ENCODE results near the gene MED15. TPM values are rescaled to one million over a fixed set of nuclear protein-coding genes. Genes with fewer than 3 reads are reported as not detected.
"Not testable (repeated sequence)": the region's sequence is repeated elsewhere in the genome, so short reads cannot be mapped to it uniquely, and the experiment has no call there.

MED15 gene
- total RNA-seq, 4 donors from 2014 or later, result 16.5 to 110 (median 38.6) TPM

DNA sequence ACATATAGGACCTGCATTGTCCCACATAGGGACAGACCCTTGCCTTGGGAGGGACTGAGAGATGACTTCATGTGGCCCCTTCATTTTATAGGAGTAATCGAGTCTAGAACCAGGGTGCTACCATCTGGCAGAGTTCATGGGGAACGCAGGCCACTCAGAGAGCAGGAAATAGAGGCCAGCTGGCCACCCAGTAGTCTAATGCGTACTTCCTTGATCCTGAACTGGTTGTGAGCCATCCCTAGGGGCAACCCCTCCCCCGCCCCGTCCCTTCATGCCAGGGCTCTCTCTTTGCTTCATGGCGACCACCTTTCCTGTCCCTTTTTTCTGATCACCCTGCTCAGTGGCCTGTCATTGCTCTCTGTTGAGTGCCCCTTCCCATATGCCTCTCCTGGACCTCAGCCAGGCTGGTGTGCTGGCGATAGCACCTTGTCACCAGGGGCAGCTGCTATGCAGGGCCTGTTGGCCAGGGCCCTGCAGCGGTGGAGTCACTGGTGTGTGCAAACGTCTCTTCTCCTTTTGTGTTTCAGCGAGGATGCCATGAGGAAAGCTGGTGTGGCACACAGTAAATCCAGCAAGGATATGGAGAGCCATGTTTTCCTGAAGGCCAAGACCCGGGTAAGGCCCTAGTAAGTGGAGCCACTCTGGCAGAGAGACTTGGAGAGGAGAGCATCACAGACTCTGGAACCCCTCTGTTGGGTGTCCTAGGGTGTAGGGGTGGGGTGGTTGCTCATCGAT lies 29.3 kb downstream of the MED15 start:
- intact Hi-C loops (cut with DNase I; ENCODE audit: low total_unique reads), result no loop called here
- Histone ChIP-seq H3K4me1 (peaks cover 0 to 11% of the 10 kb centered on the region in 2 donors), H3K9me3 (no peaks in the 10 kb centered on the region), H3K4me3 (no peak overlapping the region), H3K27me3 (no peaks in the 10 kb centered on the region), H3K36me3 (no peaks in the 10 kb centered on the region), H3K27ac (no peak overlapping the region)
- DNase-seq, result no peak
- TF ChIP-seq, protein P1, sequence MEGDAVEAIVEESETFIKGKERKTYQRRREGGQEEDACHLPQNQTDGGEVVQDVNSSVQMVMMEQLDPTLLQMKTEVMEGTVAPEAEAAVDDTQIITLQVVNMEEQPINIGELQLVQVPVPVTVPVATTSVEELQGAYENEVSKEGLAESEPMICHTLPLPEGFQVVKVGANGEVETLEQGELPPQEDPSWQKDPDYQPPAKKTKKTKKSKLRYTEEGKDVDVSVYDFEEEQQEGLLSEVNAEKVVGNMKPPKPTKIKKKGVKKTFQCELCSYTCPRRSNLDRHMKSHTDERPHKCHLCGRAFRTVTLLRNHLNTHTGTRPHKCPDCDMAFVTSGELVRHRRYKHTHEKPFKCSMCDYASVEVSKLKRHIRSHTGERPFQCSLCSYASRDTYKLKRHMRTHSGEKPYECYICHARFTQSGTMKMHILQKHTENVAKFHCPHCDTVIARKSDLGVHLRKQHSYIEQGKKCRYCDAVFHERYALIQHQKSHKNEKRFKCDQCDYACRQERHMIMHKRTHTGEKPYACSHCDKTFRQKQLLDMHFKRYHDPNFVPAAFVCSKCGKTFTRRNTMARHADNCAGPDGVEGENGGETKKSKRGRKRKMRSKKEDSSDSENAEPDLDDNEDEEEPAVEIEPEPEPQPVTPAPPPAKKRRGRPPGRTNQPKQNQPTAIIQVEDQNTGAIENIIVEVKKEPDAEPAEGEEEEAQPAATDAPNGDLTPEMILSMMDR (IDR thresholded peaks at IDR 0.05), result no peak
- TF ChIP-seq POLR2A (IDR thresholded peaks at IDR 0.05), result no peak

DNA sequence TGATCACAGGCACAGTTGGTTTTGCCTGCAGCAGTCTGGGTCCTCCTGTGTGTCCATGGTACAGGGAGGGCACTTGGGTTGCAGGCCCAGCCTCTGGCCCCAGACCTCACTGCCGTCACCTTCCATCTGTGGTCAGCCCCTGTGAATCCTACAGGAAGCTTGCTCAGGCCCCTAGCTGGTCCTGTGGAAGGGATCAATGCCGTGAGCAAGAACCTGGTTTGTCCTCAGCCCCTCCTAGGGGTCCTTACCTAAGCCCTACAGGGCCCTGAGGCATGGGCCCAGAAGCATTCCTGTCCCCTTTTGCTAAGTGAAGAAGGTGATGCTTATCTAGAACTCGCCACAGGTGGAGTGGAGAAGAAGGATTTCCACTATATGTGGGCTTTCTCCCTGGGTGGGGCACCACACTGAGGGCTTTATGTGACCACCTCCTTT lies 29.9 kb downstream of the MED15 start:
- no peak for DNase-seq
- TF ChIP-seq, protein P1 (IDR thresholded peaks at IDR 0.05), result no peak
- no peak for TF ChIP-seq POLR2A (IDR thresholded peaks at IDR 0.05)
- Histone ChIP-seq H3K4me1 (peaks cover 0 to 8% of the 10 kb centered on the region in 2 donors), H3K9me3 (no peaks in the 10 kb centered on the region), H3K4me3 (no peak overlapping the region), H3K27me3 (no peaks in the 10 kb centered on the region), H3K36me3 (no peaks in the 10 kb centered on the region), H3K27ac (no peak overlapping the region)
- intact Hi-C loops (cut with DNase I; ENCODE audit: low total_unique reads), result no loop called here

DNA sequence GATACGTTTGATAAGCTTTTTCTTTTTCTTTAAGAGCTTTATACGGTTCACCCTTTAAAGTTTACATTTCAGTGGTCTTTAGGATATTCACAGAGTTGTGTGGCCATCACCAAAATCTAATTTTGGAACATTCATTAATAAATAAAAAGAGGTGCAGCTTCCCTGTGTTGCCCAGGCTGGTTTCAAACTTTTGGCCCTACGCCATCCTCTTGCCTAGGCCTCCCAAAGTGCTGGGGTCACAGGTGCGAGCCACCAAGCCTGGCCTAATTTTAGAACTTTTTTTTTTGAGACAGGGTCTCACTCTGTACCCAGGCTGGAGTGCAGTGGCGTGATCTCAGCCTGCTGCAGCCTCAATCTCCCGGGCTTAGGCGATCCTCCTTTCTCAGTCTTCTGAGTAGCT lies 30.6 kb downstream of the MED15 start:
- no peak for DNase-seq
- H3K4me3 ChIP-seq, result no peak overlapping the region
- intact Hi-C loops (cut with DNase I; ENCODE audit: low total_unique reads), result no loop called here
- H3K36me3 ChIP-seq, result no peaks in the 10 kb centered on the region
- no peak for TF ChIP-seq POLR2A (IDR thresholded peaks at IDR 0.05)
- TF ChIP-seq, protein P1 (IDR thresholded peaks at IDR 0.05), result no peak
- H3K9me3 ChIP-seq, result no peaks in the 10 kb centered on the region
- no peak overlapping the region for H3K27ac ChIP-seq
- H3K4me1 ChIP-seq, result peaks cover 0 to 8% of the 10 kb centered on the region in 2 donors
- H3K27me3 ChIP-seq, result no peaks in the 10 kb centered on the region

DNA sequence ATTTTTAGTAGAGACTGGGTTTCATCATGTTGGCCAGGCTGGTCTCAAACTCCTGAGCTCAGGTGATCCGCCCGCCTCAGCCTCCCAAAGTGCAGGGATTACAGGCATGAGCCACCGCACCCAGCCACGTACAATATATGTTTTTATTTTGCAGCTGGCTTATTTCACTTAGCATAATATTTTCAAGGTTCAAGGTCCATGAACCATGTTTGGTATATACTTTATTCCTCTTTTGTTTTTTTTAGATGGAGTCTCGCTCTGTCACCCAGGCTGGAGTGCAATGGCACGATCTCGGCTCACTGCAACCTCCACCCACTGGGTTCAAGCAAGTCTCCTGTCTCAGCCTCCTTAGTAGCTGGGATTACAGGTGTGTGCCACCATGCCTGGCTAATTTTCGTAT lies 31.5 kb downstream of the MED15 start:
- H3K4me1 ChIP-seq; H3K4me3 ChIP-seq; DNase-seq; H3K36me3 ChIP-seq; H3K27ac ChIP-seq; H3K9me3 ChIP-seq; intact Hi-C loops (cut with DNase I; ENCODE audit: low total_unique reads); H3K27me3 ChIP-seq: not testable (repeated sequence)

DNA sequence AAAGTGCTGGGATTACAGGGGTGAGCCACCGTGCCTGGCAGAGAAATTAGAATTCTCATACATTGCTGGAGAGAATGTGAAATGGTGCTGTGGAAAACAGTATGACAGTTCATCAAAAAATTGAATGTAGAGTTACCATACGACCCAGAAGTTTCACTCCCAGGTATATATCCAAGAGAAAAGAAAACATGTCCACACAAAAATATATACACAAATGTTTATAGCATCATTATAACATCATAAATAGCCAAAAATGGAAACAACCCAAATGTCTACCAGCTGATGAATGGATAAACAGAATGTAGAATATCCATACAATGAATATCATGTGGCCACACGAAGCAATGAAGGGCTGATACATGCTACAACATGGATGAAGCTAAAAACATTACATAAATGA lies 34.6 kb downstream of the MED15 start:
- Histone ChIP-seq H3K36me3 (no peaks in the 10 kb centered on the region), H3K4me1 (no peaks in the 10 kb centered on the region), H3K9me3 (no peaks in the 10 kb centered on the region), H3K27ac (no peak overlapping the region), H3K27me3 (no peaks in the 10 kb centered on the region), H3K4me3 (no peak overlapping the region)
- TF ChIP-seq POLR2A (IDR thresholded peaks at IDR 0.05), result no peak
- intact Hi-C loops (cut with DNase I; ENCODE audit: low total_unique reads), result no loop called here
- DNase-seq, result no peak

DNA sequence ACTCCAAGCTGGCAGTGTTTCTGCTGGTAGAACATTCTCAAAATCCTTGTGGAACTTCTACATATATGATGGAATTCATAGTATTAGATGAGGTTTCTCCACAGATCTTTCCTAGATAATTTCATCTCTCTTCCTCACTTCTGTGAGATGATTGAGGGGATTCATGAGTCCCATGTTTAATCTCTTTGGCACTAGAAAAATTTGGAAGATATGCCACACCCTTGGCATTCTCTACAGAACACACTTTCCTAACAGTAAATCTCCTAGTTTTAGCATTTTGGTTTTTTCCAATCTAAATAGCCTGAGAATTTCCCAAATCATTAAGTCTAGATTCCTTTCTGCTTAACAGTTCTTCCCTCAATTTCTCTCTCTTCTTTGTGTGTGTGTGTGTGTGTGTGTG lies 35.3 kb downstream of the MED15 start:
- no peak for DNase-seq
- H3K9me3 ChIP-seq, result no peaks in the 10 kb centered on the region
- no peak overlapping the region for H3K27ac ChIP-seq
- no peaks in the 10 kb centered on the region for H3K27me3 ChIP-seq
- no peak for TF ChIP-seq POLR2A (IDR thresholded peaks at IDR 0.05)
- TF ChIP-seq, protein P1 (IDR thresholded peaks at IDR 0.05), result no peak
- no peak overlapping the region for H3K4me3 ChIP-seq
- intact Hi-C loops (cut with DNase I; ENCODE audit: low total_unique reads), result no loop called here
- H3K4me1 ChIP-seq, result no peaks in the 10 kb centered on the region
- no peaks in the 10 kb centered on the region for H3K36me3 ChIP-seq

DNA sequence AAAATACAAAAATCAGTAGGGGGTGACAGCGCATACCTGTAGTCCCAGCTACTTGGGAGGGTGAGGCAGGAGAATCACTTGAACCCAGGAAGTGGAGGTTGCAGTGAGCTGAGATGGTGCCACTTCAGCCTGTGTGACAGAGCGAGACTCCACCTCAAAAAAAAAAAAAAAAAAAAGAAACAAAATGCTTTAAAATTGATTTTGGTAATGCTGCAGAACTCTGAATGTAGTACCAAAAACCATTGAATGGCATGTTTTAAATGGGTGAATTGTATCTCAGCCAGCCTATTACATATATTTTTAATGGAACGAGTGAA lies 37.9 kb downstream of the MED15 start:
- H3K27me3 ChIP-seq; H3K9me3 ChIP-seq; H3K4me3 ChIP-seq; intact Hi-C loops (cut with DNase I; ENCODE audit: low total_unique reads); DNase-seq; H3K36me3 ChIP-seq: not testable (repeated sequence)
- H3K4me1 ChIP-seq, result peaks cover 8 to 12% of the 10 kb centered on the region in 2 donors
- peak overlapping the region in 1 of 2 donors; percentile 58 for H3K27ac ChIP-seq

Measured in uterus (tissue), 4 donors.